ENCODE measurements around the gene DHX9.
A peak's percentile ranks its signal among the peaks of the same experiment; 100 is the strongest.

The DHX9 gene

DNA sequence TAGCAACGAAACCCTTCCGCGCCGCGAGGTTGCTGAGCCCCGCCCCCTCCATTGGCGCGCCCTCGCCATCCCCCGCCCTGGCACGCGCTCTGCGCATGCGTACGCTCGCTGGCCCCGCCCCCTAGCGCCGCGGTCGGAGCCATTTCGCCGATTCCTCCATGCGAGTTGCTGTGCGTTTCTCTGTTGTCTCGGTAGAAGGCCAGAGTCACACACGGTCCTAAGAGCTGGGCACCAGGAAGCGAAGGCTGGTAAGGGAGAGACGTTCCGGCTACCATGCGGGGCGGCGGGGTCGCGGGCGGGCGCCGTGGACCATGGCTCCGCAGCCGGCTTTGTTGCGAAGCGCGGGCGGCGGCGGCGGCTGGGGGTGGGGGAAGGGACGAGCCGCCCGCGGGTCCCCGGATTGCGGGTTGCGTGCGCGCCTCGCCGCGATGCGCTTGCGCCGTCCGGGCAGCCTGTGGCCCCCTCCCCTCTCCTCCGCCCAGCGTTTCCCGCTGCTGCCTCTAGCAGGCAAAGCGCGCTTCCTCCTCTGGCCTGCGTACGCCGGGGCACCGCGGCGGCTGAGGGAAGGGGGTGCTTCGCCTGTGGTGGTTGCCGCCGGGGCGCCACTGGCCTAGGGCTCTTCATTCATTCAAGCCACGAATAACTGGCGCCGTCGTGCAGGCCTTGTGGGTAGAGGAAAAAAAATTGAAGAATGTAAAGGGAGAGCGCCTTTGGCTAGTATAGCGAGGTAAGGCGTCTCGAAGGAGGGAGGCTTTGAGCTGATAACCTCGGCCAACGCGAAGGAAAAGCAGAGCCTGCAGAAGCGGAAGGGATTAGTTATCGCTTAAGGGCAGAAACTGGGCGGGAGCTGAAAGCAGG, at the start of gene DHX9:
DHX9 (plus strand) TSS at position 139 of the 858 bp plus-strand sequence. CDS start 3,220 bp downstream, outside the sequence.
- Histone ChIP-seq H3K9ac (ENCODE audit: low read depth, low read length) (peak within 1 kb of the TSS; percentile 98), H3K9me3 (ENCODE audit: control insufficient read depth, insufficient read depth, low read length) (no peaks in the 10 kb centered on the region), H3K36me3 (ENCODE audit: insufficient read depth, low read length) (peaks cover 7% of the 10 kb centered on the region; the same call in 1 of the 2 replicates), H3K4me1 (ENCODE audit: insufficient read depth, low read length) (0 out of 2 replicates have a peak, but pooled peaks cover 11% of the 10 kb centered on the region)

DNA sequence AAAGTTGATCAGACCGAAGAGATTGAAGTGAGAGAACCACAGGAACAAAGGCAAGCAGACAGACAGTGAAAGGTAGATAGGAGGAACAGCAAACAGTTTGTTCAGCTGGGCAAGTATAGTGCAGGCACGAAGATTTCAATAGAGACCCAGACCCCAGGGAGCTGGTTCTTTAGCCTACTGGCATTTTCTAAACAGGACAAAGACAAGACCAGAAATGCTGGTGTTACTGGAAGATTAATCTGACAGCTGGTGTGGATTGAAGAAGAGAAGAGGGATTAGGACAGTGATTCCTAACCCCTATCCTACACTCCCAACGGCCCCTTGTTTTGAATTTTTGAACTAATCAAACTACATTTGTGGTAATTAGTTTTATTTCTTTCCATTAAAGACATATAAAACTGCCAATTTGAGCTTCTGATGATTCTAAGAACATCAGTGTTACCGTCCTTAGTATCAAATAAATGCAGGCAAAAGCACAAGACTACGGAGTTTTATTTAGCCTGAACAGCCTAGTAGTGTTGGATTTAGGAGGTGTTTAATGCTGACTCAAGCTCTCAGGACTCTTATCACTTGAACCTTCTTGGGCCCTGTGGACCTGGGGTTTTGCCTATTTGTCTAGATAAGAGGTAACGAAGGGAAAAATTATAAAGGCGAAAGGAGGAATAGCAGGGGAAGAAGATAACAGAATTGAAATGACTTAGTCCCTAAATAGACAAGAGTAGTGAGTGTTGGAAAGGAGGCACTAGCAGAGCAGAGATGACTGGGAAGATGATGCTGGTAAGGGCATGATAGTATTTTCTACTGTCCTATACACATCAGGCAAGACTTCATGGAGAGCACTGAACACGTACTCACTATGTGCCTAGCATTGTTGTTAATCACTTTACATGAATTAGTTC, 47.6 kb upstream of the DHX9 start:
- Histone ChIP-seq H3K4me1 (ENCODE audit: insufficient read depth, low read length) (peaks cover 6% of the 10 kb centered on the region; the same call in 1 of the 2 replicates), H3K9ac (ENCODE audit: low read depth, low read length) (no peak overlapping the region), H3K36me3 (ENCODE audit: insufficient read depth, low read length) (no peaks in the 10 kb centered on the region), H3K9me3 (ENCODE audit: control insufficient read depth, insufficient read depth, low read length) (no peaks in the 10 kb centered on the region; the same call in 1 of the 2 replicates)

DNA sequence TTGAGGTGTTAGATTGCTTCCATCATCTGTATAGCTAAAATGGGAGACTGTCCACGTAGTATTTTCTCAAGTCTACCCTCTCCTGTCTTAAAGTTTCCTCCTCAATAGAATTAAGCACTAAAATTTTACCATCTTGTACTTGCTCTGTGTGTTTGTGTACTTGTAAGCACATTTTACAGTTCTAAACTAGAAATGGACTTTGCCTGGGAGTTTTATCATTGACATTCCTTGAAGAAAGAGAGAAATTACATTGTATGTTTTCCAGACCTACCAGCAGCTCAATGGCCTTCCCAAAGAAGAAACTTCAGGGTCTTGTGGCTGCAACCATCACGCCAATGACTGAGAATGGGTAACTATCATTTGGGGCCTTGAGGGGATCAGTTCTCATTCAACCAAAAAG, 45.1 kb upstream of the DHX9 start:
- H3K9ac ChIP-seq (ENCODE audit: low read depth, low read length): no peak overlapping the region
- no peaks in the 10 kb centered on the region for H3K36me3 ChIP-seq (ENCODE audit: insufficient read depth, low read length)
- H3K4me1 ChIP-seq (ENCODE audit: insufficient read depth, low read length): peaks cover 6% of the 10 kb centered on the region; the same call in 1 of the 2 replicates
- H3K9me3 ChIP-seq (ENCODE audit: control insufficient read depth, insufficient read depth, low read length): no peaks in the 10 kb centered on the region; the same call in 1 of the 2 replicates

- Histone ChIP-seq H3K9me3 (ENCODE audit: control insufficient read depth, insufficient read depth, low read length) (no peaks in the 10 kb centered on the region; the same call in 1 of the 2 replicates), H3K4me1 (ENCODE audit: insufficient read depth, low read length) (peaks cover 6% of the 10 kb centered on the region; the same call in 1 of the 2 replicates), H3K9ac (ENCODE audit: low read depth, low read length) (no peak overlapping the region), H3K36me3 (ENCODE audit: insufficient read depth, low read length) (no peaks in the 10 kb centered on the region)
Measured at GRCh38 chr1:182794676-182795201, 44.4 kb upstream of the DHX9 start.

DNA sequence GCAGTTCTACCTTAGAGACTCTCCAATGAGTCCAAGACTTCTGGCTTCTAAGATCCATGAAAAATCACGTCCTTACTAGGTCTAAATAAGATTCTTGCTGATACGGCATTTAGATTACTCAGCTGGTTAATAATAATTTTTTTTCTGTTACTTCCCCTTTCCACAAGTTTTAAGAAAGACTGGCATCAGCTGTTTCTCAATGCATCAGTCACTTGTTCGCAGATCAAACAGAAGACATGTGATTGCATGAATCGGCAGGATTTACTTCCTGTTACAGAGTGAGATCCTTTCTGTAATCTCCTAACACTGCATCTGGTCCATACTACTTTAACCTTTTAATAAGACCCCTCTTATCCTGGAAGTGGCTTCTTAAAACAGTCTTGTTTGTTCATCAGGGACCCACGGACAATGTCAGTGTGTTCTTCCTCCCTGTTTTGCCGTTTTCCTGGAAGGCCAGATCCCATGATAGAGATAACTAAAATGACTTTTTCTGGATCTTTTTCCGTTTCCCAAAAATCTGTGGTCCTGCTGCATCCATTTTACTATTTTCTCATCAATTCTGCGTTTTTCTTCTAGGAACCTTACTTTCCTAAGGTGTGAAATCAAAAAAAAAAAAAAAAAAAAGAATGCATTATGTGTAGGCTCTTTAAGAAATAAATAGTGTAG, 43.5 kb upstream of the DHX9 start:
- Histone ChIP-seq H3K4me1 (ENCODE audit: insufficient read depth, low read length) (peaks cover 6% of the 10 kb centered on the region; the same call in 1 of the 2 replicates), H3K9me3 (ENCODE audit: control insufficient read depth, insufficient read depth, low read length) (no peaks in the 10 kb centered on the region; the same call in 1 of the 2 replicates), H3K9ac (ENCODE audit: low read depth, low read length) (no peak overlapping the region), H3K36me3 (ENCODE audit: insufficient read depth, low read length) (no peaks in the 10 kb centered on the region)

DNA sequence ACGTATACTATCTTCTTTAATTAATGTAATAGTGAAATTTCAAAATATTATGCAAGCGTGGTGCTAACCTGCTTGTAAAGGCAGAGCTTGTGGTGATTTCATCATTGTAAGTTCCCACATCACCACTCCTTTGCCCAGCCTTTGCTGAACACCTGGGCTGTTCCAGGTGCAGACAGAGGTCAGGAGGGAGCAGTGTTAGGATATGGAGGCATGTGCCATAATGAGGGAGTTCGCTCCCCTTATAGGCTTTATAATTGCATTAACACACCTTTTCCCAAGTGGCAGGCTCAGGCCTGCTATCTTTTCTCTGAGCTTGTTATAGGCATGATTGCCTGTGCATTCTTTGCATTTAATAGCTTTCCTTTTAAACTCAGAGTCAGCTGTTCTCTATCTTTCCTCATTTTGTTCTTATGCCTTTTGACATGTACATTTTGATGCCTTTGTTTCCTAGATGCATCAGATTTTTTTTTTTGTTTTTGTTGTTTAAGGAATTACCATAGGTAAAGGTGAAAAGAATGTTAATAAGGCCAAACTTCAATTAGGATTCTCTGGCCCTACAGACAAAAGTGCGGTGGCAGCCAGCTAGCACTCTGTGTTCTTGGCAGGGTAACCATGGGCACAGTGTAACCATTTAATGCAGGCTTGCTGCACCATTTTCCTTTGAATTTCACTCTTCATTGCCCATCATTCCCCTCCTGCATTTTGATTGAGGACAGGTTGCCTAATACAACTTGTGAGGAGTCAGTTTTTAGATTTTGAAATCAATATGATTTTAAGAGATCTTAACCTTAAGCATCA, 36.9 kb upstream of the DHX9 start:
- no peaks in the 10 kb centered on the region for H3K9me3 ChIP-seq (ENCODE audit: control insufficient read depth, insufficient read depth, low read length)
- peaks cover 11% of the 10 kb centered on the region for H3K4me1 ChIP-seq (ENCODE audit: insufficient read depth, low read length)
- no peak overlapping the region for H3K9ac ChIP-seq (ENCODE audit: low read depth, low read length)
- no peaks in the 10 kb centered on the region for H3K36me3 ChIP-seq (ENCODE audit: insufficient read depth, low read length)

DNA sequence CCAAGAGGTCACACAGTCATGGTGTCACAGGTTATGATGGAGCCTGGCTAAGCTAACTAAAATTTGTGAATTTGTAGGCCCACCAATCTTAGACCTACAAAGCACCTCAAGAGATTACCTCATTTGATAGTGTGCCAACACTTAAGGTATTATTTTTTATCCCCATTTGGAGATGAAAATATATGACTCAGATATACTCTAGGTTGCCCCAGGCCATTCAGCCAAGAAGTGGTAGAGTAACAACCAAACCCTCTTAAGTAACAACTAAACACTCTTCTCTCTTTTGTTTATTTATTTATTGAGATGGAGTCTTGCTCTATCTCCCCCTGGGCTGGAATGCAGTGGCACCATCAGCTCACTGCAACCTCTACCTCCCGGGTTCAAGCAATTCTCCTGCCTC, 35.3 kb upstream of the DHX9 start:
- no peaks in the 10 kb centered on the region for H3K9me3 ChIP-seq (ENCODE audit: control insufficient read depth, insufficient read depth, low read length)
- H3K9ac ChIP-seq (ENCODE audit: low read depth, low read length): no peak overlapping the region
- no peaks in the 10 kb centered on the region for H3K36me3 ChIP-seq (ENCODE audit: insufficient read depth, low read length)
- H3K4me1 ChIP-seq (ENCODE audit: insufficient read depth, low read length): peaks cover 11% of the 10 kb centered on the region

GRCh38 chr1:182806015-182806678, 33.0 kb upstream of the DHX9 start:
- Histone ChIP-seq H3K9me3 (ENCODE audit: control insufficient read depth, insufficient read depth, low read length) (no peaks in the 10 kb centered on the region), H3K36me3 (ENCODE audit: insufficient read depth, low read length) (no peaks in the 10 kb centered on the region), H3K4me1 (ENCODE audit: insufficient read depth, low read length) (peaks cover 11% of the 10 kb centered on the region), H3K9ac (ENCODE audit: low read depth, low read length) (no peak overlapping the region)

GRCh38 chr1:182807907-182808306, 31.2 kb upstream of the DHX9 start:
- no peaks in the 10 kb centered on the region for H3K36me3 ChIP-seq (ENCODE audit: insufficient read depth, low read length)

DNA sequence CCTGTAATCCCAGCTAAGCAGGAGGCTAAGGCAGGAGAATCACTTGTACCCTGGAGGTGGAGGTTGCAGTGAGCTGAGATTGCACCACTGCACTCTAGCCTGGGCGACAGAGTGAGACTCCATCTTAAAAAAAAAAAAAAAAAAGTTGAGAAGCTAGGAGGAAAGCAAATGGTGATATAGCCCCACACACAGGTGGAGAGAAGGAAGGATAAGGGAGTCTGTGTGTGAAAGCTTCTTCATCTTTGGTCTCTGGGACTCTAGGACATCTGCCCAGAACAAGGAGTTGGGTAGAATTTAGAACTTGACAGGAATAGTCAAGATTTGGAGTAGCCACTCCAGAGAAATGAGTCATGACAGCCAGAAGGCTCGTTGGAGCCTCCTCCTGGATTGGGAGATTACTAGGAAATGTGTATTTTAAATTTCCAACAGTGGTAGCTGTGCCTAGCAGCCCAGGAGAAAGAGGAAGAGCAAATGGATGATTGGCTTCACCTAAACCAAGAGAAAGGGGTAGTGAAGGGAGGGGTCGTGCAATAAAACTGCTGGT, 29.7 kb upstream of the DHX9 start:
- Histone ChIP-seq H3K9me3 (ENCODE audit: control insufficient read depth, insufficient read depth, low read length) (no peaks in the 10 kb centered on the region), H3K4me1 (ENCODE audit: insufficient read depth, low read length) (no peaks in the 10 kb centered on the region), H3K36me3 (ENCODE audit: insufficient read depth, low read length) (no peaks in the 10 kb centered on the region), H3K9ac (ENCODE audit: low read depth, low read length) (no peak overlapping the region)

More at GRCh38 chr1:182807907-182808306, 31.2 kb upstream of the DHX9 start:
- H3K4me1 ChIP-seq (ENCODE audit: insufficient read depth, low read length): no peaks in the 10 kb centered on the region
- H3K9ac ChIP-seq (ENCODE audit: low read depth, low read length): no peak overlapping the region
- no peaks in the 10 kb centered on the region for H3K9me3 ChIP-seq (ENCODE audit: control insufficient read depth, insufficient read depth, low read length)

DNA sequence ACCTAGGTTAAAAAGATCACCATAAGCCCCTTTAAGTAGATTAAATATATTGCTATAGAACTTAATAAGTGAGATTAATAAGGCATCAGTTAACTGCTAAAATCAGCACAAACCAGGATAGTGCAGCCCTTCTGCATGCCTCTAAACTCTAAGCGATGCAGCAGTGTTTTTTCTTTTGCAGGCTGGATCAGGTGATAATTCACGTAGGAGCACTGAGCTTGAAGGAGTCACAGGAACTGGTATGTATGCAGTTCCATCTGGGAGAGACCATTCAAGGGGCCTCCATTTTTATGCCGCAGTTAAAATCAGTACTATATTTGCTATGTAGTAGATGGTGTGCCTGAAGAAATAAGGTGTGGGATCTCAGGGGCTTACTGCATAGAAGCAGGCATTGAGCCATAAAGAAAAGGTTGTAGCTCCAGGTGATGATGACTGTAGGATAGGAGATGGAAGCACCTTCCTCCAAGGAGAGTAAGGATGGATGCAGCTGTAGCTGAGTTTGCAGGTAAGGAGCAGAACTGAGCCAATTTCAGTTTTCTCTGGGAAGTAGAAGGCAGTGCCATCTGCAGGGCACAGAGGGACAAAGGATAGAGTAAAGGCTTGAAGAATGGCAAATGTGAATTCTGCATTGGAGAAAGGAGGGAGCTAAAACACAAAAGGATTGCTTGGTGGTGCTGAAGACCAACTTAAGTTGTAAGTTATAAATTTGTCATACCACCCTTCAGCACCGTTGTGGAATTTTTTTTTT, 27.0 kb upstream of the DHX9 start:
- no peaks in the 10 kb centered on the region for H3K9me3 ChIP-seq (ENCODE audit: control insufficient read depth, insufficient read depth, low read length)
- H3K4me1 ChIP-seq (ENCODE audit: insufficient read depth, low read length): no peaks in the 10 kb centered on the region
- H3K9ac ChIP-seq (ENCODE audit: low read depth, low read length): no peak overlapping the region
- H3K36me3 ChIP-seq (ENCODE audit: insufficient read depth, low read length): no peaks in the 10 kb centered on the region

DNA sequence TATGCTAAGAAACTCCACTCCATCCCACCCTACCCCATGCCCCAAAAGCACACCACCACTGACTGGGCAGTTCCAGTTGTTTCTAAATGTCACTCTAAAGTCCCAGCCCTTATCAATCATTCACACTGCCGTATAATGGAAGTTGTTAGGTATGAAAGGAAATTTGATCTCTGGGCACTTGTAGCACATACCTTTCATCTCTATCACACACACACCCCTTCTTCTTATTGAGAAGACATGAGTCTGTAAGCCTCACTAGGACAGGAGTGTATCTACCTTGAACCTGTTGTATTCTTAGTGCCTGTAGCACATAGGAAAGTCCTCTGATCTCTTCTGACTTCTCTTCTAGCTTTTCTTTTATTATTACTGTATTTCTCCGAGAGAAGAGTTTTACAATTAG, 22.3 kb upstream of the DHX9 start:
- Histone ChIP-seq H3K9ac (ENCODE audit: low read depth, low read length) (no peak overlapping the region), H3K9me3 (ENCODE audit: control insufficient read depth, insufficient read depth, low read length) (no peaks in the 10 kb centered on the region), H3K36me3 (ENCODE audit: insufficient read depth, low read length) (no peaks in the 10 kb centered on the region; the same call in 1 of the 2 replicates), H3K4me1 (ENCODE audit: insufficient read depth, low read length) (no peaks in the 10 kb centered on the region)

Measured in ES-I3 (cell line).